CD4-positive, CD25-positive, alpha-beta regulatory T cell (primary cell): ENCODE data around the gene MGP. TPM values are rescaled to one million over a fixed set of nuclear protein-coding genes. Genes with fewer than 3 reads are reported as not detected.

Source experiments
- ATAC-seq, 2 donors: fragments of 150-1000 bp; cut with Tn5 transposase; one replicate each; pipeline ENCODE4 v1.10.0; 2021; ENCODE audit warnings: low read depth in 2 of 2, moderate number of reproducible peaks in 2 of 2, moderate library complexity in 1 of 2
- DNase-seq, 3 donors: peaks; one replicate each; pipeline versions ENCODE4 v3.0.0 to v3.0.0-alpha.2; 2012 to 2022; ENCODE audit warnings: mixed read lengths in 1 of 3
- H3K27ac ChIP-seq: one replicate; pipeline ENCODE4 v1.7.0; 2013; ENCODE audit warnings: mild to moderate bottlenecking, low read length; ENCODE audit not compliant: insufficient read depth, poor library complexity, severe bottlenecking
- H3K27me3 ChIP-seq: one replicate; pipeline ENCODE4 v1.7.0; 2013; ENCODE audit warnings: low read length; ENCODE audit not compliant: control insufficient read depth, insufficient read depth
- H3K36me3 ChIP-seq: one replicate; pipeline ENCODE4 v1.7.0; 2013; ENCODE audit warnings: mild to moderate bottlenecking, low read length, moderate library complexity; ENCODE audit not compliant: control insufficient read depth, insufficient read depth
- H3K4me1 ChIP-seq: 2 replicates; pipeline ENCODE4 v1.7.0; 2013; ENCODE audit warnings: mild to moderate bottlenecking, low read length; ENCODE audit not compliant: insufficient read depth, control insufficient read depth, poor library complexity, severe bottlenecking
- H3K4me3 ChIP-seq: one replicate; pipeline ENCODE4 v1.7.0; 2013; ENCODE audit warnings: low read depth, mild to moderate bottlenecking, low read length, moderate library complexity
- H3K9me3 ChIP-seq, 2 experiments: 1 replicate in 1 of 2; 2 replicates in 1 of 2; pipeline ENCODE4 v1.7.0; 2013; ENCODE audit warnings: low read length in 2 of 2, mild to moderate bottlenecking in 1 of 2, moderate library complexity in 1 of 2; ENCODE audit not compliant: control insufficient read depth in 2 of 2
- H3K27ac Mint-ChIP-seq, 3 donors: one replicate each; pipeline ENCODE4 v1.8.0; 2020 to 2022; ENCODE audit warnings: mild to moderate bottlenecking in 3 of 3, mixed read lengths in 3 of 3, moderate library complexity in 2 of 3
- H3K27me3 Mint-ChIP-seq: one replicate; pipeline ENCODE4 v1.8.0; 2022; ENCODE audit warnings: mild to moderate bottlenecking, mixed read lengths
- H3K36me3 Mint-ChIP-seq: one replicate; pipeline ENCODE4 v1.8.0; 2020; ENCODE audit warnings: mixed read lengths
- H3K4me1 Mint-ChIP-seq, 4 donors: one replicate each; pipeline ENCODE4 v1.8.0; 2020 to 2022; ENCODE audit warnings: mixed read lengths in 4 of 4, mild to moderate bottlenecking in 1 of 4
- H3K4me3 Mint-ChIP-seq, 4 donors: one replicate each; pipeline ENCODE4 v1.8.0; 2020 to 2022; ENCODE audit warnings: mild to moderate bottlenecking in 4 of 4, mixed read lengths in 4 of 4, moderate library complexity in 3 of 4
- H3K9me3 Mint-ChIP-seq, 7 donors: one replicate each; pipeline ENCODE4 v1.8.0; 2020 to 2022; ENCODE audit warnings: mixed read lengths in 7 of 7, mild to moderate bottlenecking in 3 of 7, moderate library complexity in 2 of 7
- polyA plus RNA-seq, 4 donors: library from polyadenylated mRNA; unstranded; fragments of 300-500 nt; fragmentation: Illumina TruSeq; gene quantifications; one replicate each; pipeline ENCODE4 v1.2.3, GENCODE V29; 2021
- total RNA-seq: library from RNA; stranded (reverse); gene quantifications from one replicate; pipeline ENCODE4 v1.2.3, GENCODE V29; 2022

Gene MGP
- total and polyA plus RNA-seq, 5 donors from 2014 or later = 0.59 to 2.6 (median 0.64) TPM; not detected in 2

- no peak overlapping the region for H3K27ac Mint-ChIP-seq
- H3K9me3 Mint-ChIP-seq = peaks cover 0 to 7% (median 3%) of the 10 kb centered on the region in 7 donors
- no peak overlapping the region for H3K4me3 Mint-ChIP-seq
- no peak overlapping the region for H3K27ac ChIP-seq
- peaks cover 0 to 6% (median 5%) of the 10 kb centered on the region in 4 donors for H3K4me1 Mint-ChIP-seq
- no peaks in the 10 kb centered on the region for H3K4me1 ChIP-seq
- H3K27me3 Mint-ChIP-seq = peaks cover 9% of the 10 kb centered on the region
- no peaks in the 10 kb centered on the region for H3K27me3 ChIP-seq
- ATAC-seq (no peak), DNase-seq (no peak)
- H3K4me3 ChIP-seq = no peak overlapping the region
- no peaks in the 10 kb centered on the region for H3K9me3 ChIP-seq
- H3K36me3 ChIP-seq = no peaks in the 10 kb centered on the region
- no peaks in the 10 kb centered on the region for H3K36me3 Mint-ChIP-seq
Observed at GRCh38 chr12:14874882-14875281, 10.8 kb downstream of the MGP start.

GRCh38 chr12:14873440-14874185 is 12.0 kb downstream of the MGP start:
- no peak for DNase-seq
- no peaks in the 10 kb centered on the region for H3K36me3 Mint-ChIP-seq
- Histone ChIP-seq H3K9me3 (no peaks in the 10 kb centered on the region), H3K4me3 (no peak overlapping the region), H3K4me1 (no peaks in the 10 kb centered on the region), H3K36me3 (no peaks in the 10 kb centered on the region), H3K27me3 (no peaks in the 10 kb centered on the region), H3K27ac (no peak overlapping the region)
- peaks cover 0 to 5% (median 0%) of the 10 kb centered on the region in 7 donors for H3K9me3 Mint-ChIP-seq
- no peak overlapping the region for H3K4me3 Mint-ChIP-seq
- H3K27ac Mint-ChIP-seq = no peak overlapping the region
- H3K4me1 Mint-ChIP-seq = peaks cover 0 to 5% (median 2%) of the 10 kb centered on the region in 4 donors
- H3K27me3 Mint-ChIP-seq = peaks cover 9% of the 10 kb centered on the region
- ATAC-seq = no peak

- H3K4me1 ChIP-seq = no peaks in the 10 kb centered on the region
- Mint-ChIP-seq H3K4me1 (peaks cover 0 to 8% (median 2%) of the 10 kb centered on the region in 4 donors), H3K4me3 (no peak overlapping the region), H3K9me3 (peaks cover 0 to 8% (median 5%) of the 10 kb centered on the region in 7 donors), H3K36me3 (no peaks in the 10 kb centered on the region), H3K27ac (no peak overlapping the region), H3K27me3 (peaks cover 9% of the 10 kb centered on the region)
- no peak overlapping the region for H3K4me3 ChIP-seq
- H3K27ac ChIP-seq = no peak overlapping the region
- H3K9me3 ChIP-seq = no peaks in the 10 kb centered on the region
- no peaks in the 10 kb centered on the region for H3K27me3 ChIP-seq
- no peaks in the 10 kb centered on the region for H3K36me3 ChIP-seq
- no peak for DNase-seq
- ATAC-seq = no peak
Observed at GRCh38 chr12:14871886-14872285, 13.8 kb downstream of the MGP start.

GRCh38 chr12:14871247-14871646 is 14.4 kb downstream of the MGP start:
- Mint-ChIP-seq H3K9me3 (peaks cover 0 to 8% (median 5%) of the 10 kb centered on the region in 7 donors), H3K36me3 (no peaks in the 10 kb centered on the region), H3K27ac (peak overlapping the region in 1 of 3 donors; percentile 21), H3K27me3 (peaks cover 9% of the 10 kb centered on the region), H3K4me3 (no peak overlapping the region), H3K4me1 (peaks cover 0 to 8% (median 2%) of the 10 kb centered on the region in 4 donors)
- Histone ChIP-seq H3K9me3 (no peaks in the 10 kb centered on the region), H3K27ac (no peak overlapping the region), H3K27me3 (no peaks in the 10 kb centered on the region), H3K4me3 (no peak overlapping the region), H3K36me3 (no peaks in the 10 kb centered on the region), H3K4me1 (no peaks in the 10 kb centered on the region)
- DNase-seq (no peak), ATAC-seq (no peak)

GRCh38 chr12:14868916-14869506 is 16.6 kb downstream of the MGP start:
- Mint-ChIP-seq H3K4me1 (peaks cover 0 to 8% (median 2%) of the 10 kb centered on the region in 4 donors), H3K27ac (no peak overlapping the region), H3K9me3 (peaks cover 0 to 13% (median 7%) of the 10 kb centered on the region in 7 donors), H3K27me3 (peaks cover 9% of the 10 kb centered on the region), H3K4me3 (no peak overlapping the region), H3K36me3 (no peaks in the 10 kb centered on the region)
- ATAC-seq (no peak), DNase-seq (no peak)
- H3K27ac ChIP-seq = no peak overlapping the region
- H3K9me3 ChIP-seq = no peaks in the 10 kb centered on the region
- H3K4me3 ChIP-seq = no peak overlapping the region
- H3K4me1 ChIP-seq = no peaks in the 10 kb centered on the region
- H3K27me3 ChIP-seq = no peaks in the 10 kb centered on the region
- H3K36me3 ChIP-seq = no peaks in the 10 kb centered on the region

GRCh38 chr12:14860490-14860889 is 25.2 kb downstream of the MGP start:
- H3K9me3 ChIP-seq = peaks cover 6 to 12% of the 10 kb centered on the region in 2 experiments
- no peak overlapping the region for H3K27ac ChIP-seq
- peaks cover 2% of the 10 kb centered on the region for H3K27me3 ChIP-seq
- no peak overlapping the region for H3K4me3 ChIP-seq
- Mint-ChIP-seq H3K9me3 (peaks cover 2 to 19% (median 11%) of the 10 kb centered on the region in 7 donors), H3K27ac (peak overlapping the region in 1 of 3 donors; percentile 61), H3K36me3 (peaks cover 4% of the 10 kb centered on the region), H3K4me1 (peaks cover 0 to 4% (median 0%) of the 10 kb centered on the region in 4 donors), H3K4me3 (no peak overlapping the region), H3K27me3 (peaks cover 8% of the 10 kb centered on the region)
- no peak for DNase-seq
- no peaks in the 10 kb centered on the region for H3K4me1 ChIP-seq
- ATAC-seq = no peak
- H3K36me3 ChIP-seq = no peaks in the 10 kb centered on the region

- H3K27ac Mint-ChIP-seq = no peak overlapping the region
- H3K4me1 Mint-ChIP-seq = peaks cover 0 to 4% (median 0%) of the 10 kb centered on the region in 4 donors
- peaks cover 2% of the 10 kb centered on the region for H3K27me3 ChIP-seq
- H3K4me3 ChIP-seq = no peak overlapping the region
- no peak for ATAC-seq
- peaks cover 2 to 19% (median 11%) of the 10 kb centered on the region in 7 donors for H3K9me3 Mint-ChIP-seq
- H3K4me1 ChIP-seq = no peaks in the 10 kb centered on the region
- no peak for DNase-seq
- peaks cover 6 to 12% of the 10 kb centered on the region in 2 experiments for H3K9me3 ChIP-seq
- no peak overlapping the region for H3K4me3 Mint-ChIP-seq
- H3K27me3 Mint-ChIP-seq = peaks cover 4% of the 10 kb centered on the region
- H3K36me3 Mint-ChIP-seq = peaks cover 4% of the 10 kb centered on the region
- H3K36me3 ChIP-seq = no peaks in the 10 kb centered on the region
- no peak overlapping the region for H3K27ac ChIP-seq
Observed at GRCh38 chr12:14858513-14858912, 27.1 kb downstream of the MGP start.
